ENCODE data around the gene SNRPD1. TPM values are rescaled to one million over a fixed set of nuclear protein-coding genes. Genes with fewer than 3 reads are reported as not detected.

SNRPD1 gene
- 13.8 TPM for total RNA-seq

GRCh38 chr18:21612125-21613039 lies at the start of gene SNRPD1:
Gene SNRPD1, plus strand, starts transcription at chr18:21612314. Its CDS starts 116 bp downstream, at chr18:21612430.

GRCh38 chr18:21600526-21601410 lies 11.3 kb upstream of the SNRPD1 start, which contains the start of gene ESCO1:
Gene ESCO1, minus strand, starts transcription at chr18:21600704. Its CDS starts 25,861 bp downstream, at chr18:21574843.

Other genes with a start within 250 kb of the SNRPD1 start
- 33.4 TPM for gene ESCO1, start 11.6 kb upstream of the SNRPD1 start, total RNA-seq
- gene ABHD3, start 92.5 kb downstream of the SNRPD1 start, total RNA-seq, result 11.8 TPM
- gene MIB1, start 128.5 kb downstream of the SNRPD1 start, total RNA-seq, result 120 TPM